Measurements from ENCODE around the gene PITPNC1.

DNA sequence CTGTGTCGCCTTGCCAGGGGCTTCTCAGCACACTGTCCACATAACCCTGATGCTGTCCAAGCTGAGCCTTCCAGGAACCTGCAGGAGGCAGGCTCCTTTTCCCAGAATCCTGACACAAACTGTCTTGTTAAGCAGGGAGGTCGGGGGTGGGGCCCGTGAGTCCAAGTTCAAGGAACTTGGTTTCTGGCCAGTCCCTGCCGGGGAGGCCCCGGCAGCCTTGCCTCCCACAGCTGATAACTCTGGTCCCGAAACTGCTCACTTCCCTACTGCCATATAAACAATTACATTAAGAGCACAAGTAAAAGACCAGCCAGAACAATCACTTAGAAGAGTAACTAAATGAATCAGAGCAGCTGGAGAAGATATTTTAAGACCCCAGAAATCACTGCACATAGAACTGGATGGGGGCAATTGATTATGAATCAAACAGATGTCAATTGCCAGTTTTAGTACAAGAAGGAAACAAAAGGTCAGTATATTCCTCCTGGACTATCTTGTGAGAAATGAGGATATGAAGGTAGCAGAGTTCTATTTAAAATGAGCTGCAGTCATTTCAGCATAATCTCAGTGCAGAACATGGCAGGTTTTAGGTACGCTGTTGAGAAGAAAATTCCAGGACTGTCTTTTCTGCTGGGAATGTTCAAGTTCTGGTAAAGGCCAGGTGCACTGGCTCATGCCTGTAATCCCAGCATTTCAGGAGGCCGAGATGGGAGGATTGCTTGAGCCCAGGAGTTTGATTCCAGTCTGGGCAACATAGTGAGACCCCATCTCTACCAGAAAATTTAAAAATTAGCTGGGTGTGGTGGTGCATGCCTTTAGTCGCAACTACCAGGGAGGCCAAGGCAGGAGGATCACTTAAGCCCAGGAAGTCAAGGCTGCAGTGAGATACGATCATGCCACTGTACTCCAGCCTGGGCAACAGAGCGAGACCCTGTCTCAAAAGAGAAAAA lies 169.8 kb downstream of the PITPNC1 start:
- TF ChIP-seq, protein P1, sequence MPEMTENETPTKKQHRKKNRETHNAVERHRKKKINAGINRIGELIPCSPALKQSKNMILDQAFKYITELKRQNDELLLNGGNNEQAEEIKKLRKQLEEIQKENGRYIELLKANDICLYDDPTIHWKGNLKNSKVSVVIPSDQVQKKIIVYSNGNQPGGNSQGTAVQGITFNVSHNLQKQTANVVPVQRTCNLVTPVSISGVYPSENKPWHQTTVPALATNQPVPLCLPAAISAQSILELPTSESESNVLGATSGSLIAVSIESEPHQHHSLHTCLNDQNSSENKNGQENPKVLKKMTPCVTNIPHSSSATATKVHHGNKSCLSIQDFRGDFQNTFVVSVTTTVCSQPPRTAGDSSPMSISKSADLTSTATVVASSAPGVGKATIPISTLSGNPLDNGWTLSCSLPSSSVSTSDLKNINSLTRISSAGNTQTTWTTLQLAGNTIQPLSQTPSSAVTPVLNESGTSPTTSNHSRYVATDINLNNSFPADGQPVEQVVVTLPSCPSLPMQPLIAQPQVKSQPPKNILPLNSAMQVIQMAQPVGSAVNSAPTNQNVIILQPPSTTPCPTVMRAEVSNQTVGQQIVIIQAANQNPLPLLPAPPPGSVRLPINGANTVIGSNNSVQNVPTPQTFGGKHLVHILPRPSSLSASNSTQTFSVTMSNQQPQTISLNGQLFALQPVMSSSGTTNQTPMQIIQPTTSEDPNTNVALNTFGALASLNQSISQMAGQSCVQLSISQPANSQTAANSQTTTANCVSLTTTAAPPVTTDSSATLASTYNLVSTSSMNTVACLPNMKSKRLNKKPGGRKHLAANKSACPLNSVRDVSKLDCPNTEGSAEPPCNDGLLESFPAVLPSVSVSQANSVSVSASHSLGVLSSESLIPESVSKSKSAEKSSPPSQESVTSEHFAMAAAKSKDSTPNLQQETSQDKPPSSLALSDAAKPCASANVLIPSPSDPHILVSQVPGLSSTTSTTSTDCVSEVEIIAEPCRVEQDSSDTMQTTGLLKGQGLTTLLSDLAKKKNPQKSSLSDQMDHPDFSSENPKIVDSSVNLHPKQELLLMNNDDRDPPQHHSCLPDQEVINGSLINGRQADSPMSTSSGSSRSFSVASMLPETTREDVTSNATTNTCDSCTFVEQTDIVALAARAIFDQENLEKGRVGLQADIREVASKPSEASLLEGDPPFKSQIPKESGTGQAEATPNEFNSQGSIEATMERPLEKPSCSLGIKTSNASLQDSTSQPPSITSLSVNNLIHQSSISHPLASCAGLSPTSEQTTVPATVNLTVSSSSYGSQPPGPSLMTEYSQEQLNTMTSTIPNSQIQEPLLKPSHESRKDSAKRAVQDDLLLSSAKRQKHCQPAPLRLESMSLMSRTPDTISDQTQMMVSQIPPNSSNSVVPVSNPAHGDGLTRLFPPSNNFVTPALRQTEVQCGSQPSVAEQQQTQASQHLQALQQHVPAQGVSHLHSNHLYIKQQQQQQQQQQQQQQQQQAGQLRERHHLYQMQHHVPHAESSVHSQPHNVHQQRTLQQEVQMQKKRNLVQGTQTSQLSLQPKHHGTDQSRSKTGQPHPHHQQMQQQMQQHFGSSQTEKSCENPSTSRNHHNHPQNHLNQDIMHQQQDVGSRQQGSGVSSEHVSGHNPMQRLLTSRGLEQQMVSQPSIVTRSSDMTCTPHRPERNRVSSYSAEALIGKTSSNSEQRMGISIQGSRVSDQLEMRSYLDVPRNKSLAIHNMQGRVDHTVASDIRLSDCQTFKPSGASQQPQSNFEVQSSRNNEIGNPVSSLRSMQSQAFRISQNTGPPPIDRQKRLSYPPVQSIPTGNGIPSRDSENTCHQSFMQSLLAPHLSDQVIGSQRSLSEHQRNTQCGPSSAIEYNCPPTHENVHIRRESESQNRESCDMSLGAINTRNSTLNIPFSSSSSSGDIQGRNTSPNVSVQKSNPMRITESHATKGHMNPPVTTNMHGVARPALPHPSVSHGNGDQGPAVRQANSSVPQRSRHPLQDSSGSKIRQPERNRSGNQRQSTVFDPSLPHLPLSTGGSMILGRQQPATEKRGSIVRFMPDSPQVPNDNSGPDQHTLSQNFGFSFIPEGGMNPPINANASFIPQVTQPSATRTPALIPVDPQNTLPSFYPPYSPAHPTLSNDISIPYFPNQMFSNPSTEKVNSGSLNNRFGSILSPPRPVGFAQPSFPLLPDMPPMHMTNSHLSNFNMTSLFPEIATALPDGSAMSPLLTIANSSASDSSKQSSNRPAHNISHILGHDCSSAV (CRISPR knock-in tag; IDR thresholded peaks at IDR 0.05; ENCODE audit: borderline replicate concordance) = no peak
- TF ChIP-seq, protein P2, sequence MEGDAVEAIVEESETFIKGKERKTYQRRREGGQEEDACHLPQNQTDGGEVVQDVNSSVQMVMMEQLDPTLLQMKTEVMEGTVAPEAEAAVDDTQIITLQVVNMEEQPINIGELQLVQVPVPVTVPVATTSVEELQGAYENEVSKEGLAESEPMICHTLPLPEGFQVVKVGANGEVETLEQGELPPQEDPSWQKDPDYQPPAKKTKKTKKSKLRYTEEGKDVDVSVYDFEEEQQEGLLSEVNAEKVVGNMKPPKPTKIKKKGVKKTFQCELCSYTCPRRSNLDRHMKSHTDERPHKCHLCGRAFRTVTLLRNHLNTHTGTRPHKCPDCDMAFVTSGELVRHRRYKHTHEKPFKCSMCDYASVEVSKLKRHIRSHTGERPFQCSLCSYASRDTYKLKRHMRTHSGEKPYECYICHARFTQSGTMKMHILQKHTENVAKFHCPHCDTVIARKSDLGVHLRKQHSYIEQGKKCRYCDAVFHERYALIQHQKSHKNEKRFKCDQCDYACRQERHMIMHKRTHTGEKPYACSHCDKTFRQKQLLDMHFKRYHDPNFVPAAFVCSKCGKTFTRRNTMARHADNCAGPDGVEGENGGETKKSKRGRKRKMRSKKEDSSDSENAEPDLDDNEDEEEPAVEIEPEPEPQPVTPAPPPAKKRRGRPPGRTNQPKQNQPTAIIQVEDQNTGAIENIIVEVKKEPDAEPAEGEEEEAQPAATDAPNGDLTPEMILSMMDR (CRISPR knock-in tag; IDR thresholded peaks at IDR 0.05) = no peak
